Peyer's patch (tissue), 4 donors: ENCODE data around the gene SYK.

Experiments used
- CTCF ChIP-seq, 6 experiments: fragments of 450-650 bp in 4 of 6; fragments of 200-600 bp in 2 of 6; sonication (generic) in 1 of 6; IDR thresholded peaks; one replicate each; pipeline ENCODE4 v1.5.1; 2017 to 2019; ENCODE audit warnings: antibody characterized with exemption in 6 of 6, mild to moderate bottlenecking in 3 of 6, moderate library complexity in 1 of 6
- POLR2A ChIP-seq, 2 donors: fragments of 450-650 bp; IDR thresholded peaks; one replicate each; pipeline ENCODE4 v1.5.1; 2017; ENCODE audit warnings: antibody characterized with exemption in 2 of 2, mild to moderate bottlenecking in 2 of 2, moderate library complexity in 2 of 2

- TF ChIP-seq POLR2A (IDR thresholded peaks at IDR 0.05) (no peak), CTCF (IDR thresholded peaks at IDR 0.05) (no peak)
These were observed 40.7 kb downstream of the SYK start for GRCh38 chr9:90842176-90842777.
